Trophoblast cell (in vitro differentiated cells and primary cell): ENCODE results near the gene COX19.

ENCODE experiments used
- DNase-seq, 2 donors: peaks; one replicate each; pipeline ENCODE4 v3.0.0-alpha.2; 2016
- H2AFZ ChIP-seq: 2 replicates; pipeline ENCODE4 v1.6.1; 2013; ENCODE audit warnings: low read length, moderate library complexity, mild to moderate bottlenecking; ENCODE audit not compliant: insufficient read depth, poor library complexity
- H2AK5ac ChIP-seq: 2 replicates; pipeline ENCODE4 v1.6.1; 2013; ENCODE audit warnings: mild to moderate bottlenecking, low read length
- H2BK120ac ChIP-seq: 2 replicates; pipeline ENCODE4 v1.6.1; 2013; ENCODE audit warnings: low read length, mild to moderate bottlenecking, moderate library complexity; ENCODE audit not compliant: insufficient read depth, poor library complexity
- H2BK12ac ChIP-seq: 2 replicates; pipeline ENCODE4 v1.6.1; 2013; ENCODE audit warnings: mild to moderate bottlenecking, low read length, moderate library complexity
- H2BK5ac ChIP-seq: 2 replicates; pipeline ENCODE4 v1.6.1; 2013; ENCODE audit warnings: low read length, low read depth, moderate library complexity, mild to moderate bottlenecking; ENCODE audit not compliant: poor library complexity
- H3K14ac ChIP-seq: 2 replicates; pipeline ENCODE4 v1.6.1; 2013; ENCODE audit warnings: mild to moderate bottlenecking, low read length
- H3K18ac ChIP-seq: 2 replicates; pipeline ENCODE4 v1.6.1; 2013; ENCODE audit warnings: mild to moderate bottlenecking, low read length
- H3K23ac ChIP-seq: 2 replicates; pipeline ENCODE4 v1.6.1; 2013; ENCODE audit warnings: low read length
- H3K27ac ChIP-seq: 2 replicates; pipeline ENCODE4 v1.5.1; 2013; ENCODE audit warnings: low read depth, mild to moderate bottlenecking, inconsistent platforms, low read length, moderate library complexity
- H3K27me3 ChIP-seq: 2 replicates; pipeline ENCODE4 v1.6.1; 2013; ENCODE audit warnings: inconsistent platforms, mild to moderate bottlenecking, low read length, moderate library complexity; ENCODE audit not compliant: insufficient read depth
- H3K36me3 ChIP-seq, 2 experiments: 1 replicate in 1 of 2; 2 replicates in 1 of 2; pipeline ENCODE4 v1.6.1; 2013; ENCODE audit warnings: low read length in 2 of 2, mild to moderate bottlenecking in 2 of 2, moderate library complexity in 1 of 2; ENCODE audit not compliant: insufficient read depth in 2 of 2, control insufficient read depth in 1 of 2
- H3K4ac ChIP-seq: 2 replicates; pipeline ENCODE4 v1.6.1; 2013; ENCODE audit warnings: low read depth, mild to moderate bottlenecking, low read length, moderate library complexity
- H3K4me1 ChIP-seq, 2 experiments: 1 replicate in 1 of 2; 2 replicates in 1 of 2; pipeline ENCODE4 v1.6.1; 2013; ENCODE audit warnings: low read length in 2 of 2, mild to moderate bottlenecking in 2 of 2, moderate library complexity in 1 of 2; ENCODE audit not compliant: insufficient read depth in 2 of 2, control insufficient read depth in 1 of 2
- H3K4me2 ChIP-seq: 2 replicates; pipeline ENCODE4 v1.6.1; 2013; ENCODE audit warnings: inconsistent platforms, mild to moderate bottlenecking, low read length, moderate library complexity
- H3K4me3 ChIP-seq: 2 replicates; pipeline ENCODE4 v1.5.1; 2013; ENCODE audit warnings: mild to moderate bottlenecking, low read depth, low read length, inconsistent platforms
- H3K79me1 ChIP-seq: one replicate; pipeline ENCODE4 v1.6.1; 2013; ENCODE audit warnings: low read length
- H3K79me2 ChIP-seq: 2 replicates; pipeline ENCODE4 v1.6.1; 2013; ENCODE audit warnings: low read length, mild to moderate bottlenecking; ENCODE audit not compliant: control insufficient read depth, insufficient read depth, poor library complexity
- H3K9ac ChIP-seq: 2 replicates; pipeline ENCODE4 v1.6.1; 2013; ENCODE audit warnings: mild to moderate bottlenecking, low read length
- H3K9me3 ChIP-seq: 2 replicates; pipeline ENCODE4 v1.6.1; 2013; ENCODE audit warnings: low read depth, mild to moderate bottlenecking, control low read depth, inconsistent platforms, low read length; ENCODE audit not compliant: insufficient read depth
- H4K12ac ChIP-seq: 2 replicates; pipeline ENCODE4 v1.6.1; 2013; ENCODE audit warnings: low read depth, mild to moderate bottlenecking, low read length, moderate library complexity
- H4K8ac ChIP-seq: 2 replicates; pipeline ENCODE4 v1.6.1; 2013; ENCODE audit warnings: low read depth, mild to moderate bottlenecking, low read length, moderate library complexity
- H4K91ac ChIP-seq: one replicate; pipeline ENCODE4 v1.6.1; 2013; ENCODE audit warnings: low read depth, mild to moderate bottlenecking, low read length, moderate library complexity
- WGBS: extraction: QIAGEN DNeasy Blood & Tissue Kit; methylation state at CpG from one replicate; pipeline ENCODE4 v1.1.7; 2013; ENCODE audit warnings: missing lambda C conversion rate; ENCODE audit not compliant: insufficient read length, insufficient coverage; ENCODE audit errors: extremely low coverage; 5-methylcytosine and 5-hydroxymethylcytosine counted together

COX19 gene

DNA sequence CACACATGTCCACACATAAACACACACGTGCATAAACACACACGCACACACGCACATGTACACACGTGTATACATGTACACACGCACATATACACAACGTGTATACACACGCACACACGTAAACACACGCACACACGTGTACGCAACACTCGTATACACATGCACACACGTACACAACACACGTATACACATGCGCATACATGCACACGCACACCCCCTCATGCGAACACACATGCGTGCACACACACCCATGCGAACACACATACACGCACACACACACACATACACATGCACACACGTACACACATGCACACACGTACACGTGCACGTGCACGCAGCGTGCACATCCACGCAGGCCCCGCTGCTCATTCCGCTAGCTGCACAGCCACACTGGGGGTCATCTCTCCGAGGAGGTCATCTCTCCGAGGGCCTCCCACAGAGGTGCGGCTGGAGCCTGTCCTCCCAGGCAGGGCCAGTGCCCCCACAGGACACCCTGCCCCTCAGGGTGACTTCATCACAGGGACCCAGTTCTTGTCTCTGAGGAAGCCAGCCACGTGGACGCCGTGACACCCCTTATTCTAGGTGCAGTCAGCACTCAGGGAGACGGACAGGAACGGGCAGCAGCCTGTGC lies 33.5 kb upstream of the COX19 start:
- WGBS: 100% methylated on average over 4 of the region's 37 CpGs
- Histone ChIP-seq H2BK120ac (no peak overlapping the region), H2BK12ac (no peak overlapping the region), H2AK5ac (no peak overlapping the region), H4K91ac (no peak overlapping the region), H3K4me1 (peaks cover 0 to 4% of the 10 kb centered on the region in 2 experiments), H3K79me1 (no peaks in the 10 kb centered on the region), H3K27ac (no peak overlapping the region), H4K8ac (no peak overlapping the region), H2AFZ (no peak overlapping the region), H3K4me3 (peak overlapping the region; percentile 23), H3K9ac (no peak overlapping the region), H3K14ac (no peak overlapping the region), H3K9me3 (peaks cover 4% of the 10 kb centered on the region), H3K4me2 (no peak overlapping the region), H3K18ac (no peak overlapping the region), H3K79me2 (no peaks in the 10 kb centered on the region), H3K27me3 (no peaks in the 10 kb centered on the region), H3K36me3 (peaks cover 27 to 28% of the 10 kb centered on the region in 2 experiments), H4K12ac (no peak overlapping the region), H2BK5ac (no peak overlapping the region), H3K23ac (no peak overlapping the region), H3K4ac (no peak overlapping the region)
- no peak for DNase-seq

DNA sequence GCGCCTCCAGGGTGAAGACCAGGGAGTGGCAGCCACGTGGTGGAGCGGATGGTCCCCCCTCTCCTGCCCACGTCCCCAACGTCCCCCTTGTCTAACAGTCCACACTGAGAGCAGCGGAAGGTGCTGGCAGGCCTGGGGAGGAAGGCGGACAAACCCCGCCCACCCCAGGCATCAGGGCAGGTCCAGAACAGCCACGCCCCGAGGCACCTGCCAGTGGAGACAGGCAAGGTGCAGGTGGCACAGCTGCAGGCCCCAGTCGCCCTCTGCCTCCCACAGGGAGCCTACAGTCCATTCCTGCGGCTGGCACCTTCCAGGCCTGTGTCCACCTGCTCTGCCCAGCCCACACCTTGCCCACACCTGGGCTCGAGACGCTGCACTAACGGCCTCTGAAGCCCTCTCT lies 32.6 kb upstream of the COX19 start:
- Histone ChIP-seq H3K4me1 (peaks cover 0 to 3% of the 10 kb centered on the region in 2 experiments), H3K23ac (no peak overlapping the region)
- no CpG with 5 or more reads among the region's 15 CpGs for WGBS

DNA sequence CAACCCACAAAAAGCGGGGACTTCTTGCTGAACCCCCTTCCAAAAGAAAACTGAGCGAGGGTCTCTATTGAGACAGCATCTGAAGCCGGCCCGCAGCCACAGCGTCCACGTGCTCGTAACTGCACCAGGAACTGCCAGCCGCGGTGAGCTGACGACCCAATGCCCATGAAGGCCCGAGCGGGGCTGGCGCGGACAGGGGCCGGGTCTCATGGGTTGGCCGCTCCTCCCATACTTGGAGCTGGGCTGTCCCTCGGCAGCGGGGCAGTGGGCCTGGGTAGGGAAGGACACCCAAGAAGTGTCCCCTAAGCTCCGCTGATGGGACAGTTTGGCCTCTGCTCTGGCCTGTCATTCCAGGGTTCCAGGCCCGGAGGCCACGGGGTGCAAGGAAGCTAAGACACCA lies 30.0 kb upstream of the COX19 start:
- peaks cover 24 to 28% of the 10 kb centered on the region in 2 experiments for H3K36me3 ChIP-seq
- H4K12ac ChIP-seq: no peak overlapping the region
- no peaks in the 10 kb centered on the region for H3K79me2 ChIP-seq
- no peak overlapping the region for H2AFZ ChIP-seq
- no peak overlapping the region for H2BK12ac ChIP-seq
- H3K9me3 ChIP-seq: peaks cover 5% of the 10 kb centered on the region
- no peak overlapping the region for H3K23ac ChIP-seq
- no CpG with 5 or more reads among the region's 21 CpGs for WGBS
- no peak overlapping the region for H4K91ac ChIP-seq
- no peak overlapping the region for H3K9ac ChIP-seq
- no peak overlapping the region for H3K4me3 ChIP-seq
- H2AK5ac ChIP-seq: no peak overlapping the region
- no peaks in the 10 kb centered on the region for H3K79me1 ChIP-seq
- H4K8ac ChIP-seq: no peak overlapping the region
- H3K18ac ChIP-seq: no peak overlapping the region
- no peaks in the 10 kb centered on the region for H3K4me1 ChIP-seq
- no peak for DNase-seq
- no peak overlapping the region for H2BK5ac ChIP-seq
- H3K27me3 ChIP-seq: no peaks in the 10 kb centered on the region
- H3K27ac ChIP-seq: no peak overlapping the region
- H2BK120ac ChIP-seq: no peak overlapping the region
- no peak overlapping the region for H3K14ac ChIP-seq
- no peak overlapping the region for H3K4me2 ChIP-seq
- no peak overlapping the region for H3K4ac ChIP-seq

More for the DNA sequence above, 32.6 kb upstream of the COX19 start:
- Histone ChIP-seq H4K12ac (no peak overlapping the region), H2AFZ (no peak overlapping the region), H3K4me2 (no peak overlapping the region), H3K36me3 (peaks cover 27 to 28% of the 10 kb centered on the region in 2 experiments), H3K79me1 (no peaks in the 10 kb centered on the region), H3K9me3 (peaks cover 4% of the 10 kb centered on the region), H2BK12ac (no peak overlapping the region), H2BK120ac (no peak overlapping the region), H4K91ac (no peak overlapping the region), H2BK5ac (no peak overlapping the region), H3K27ac (no peak overlapping the region), H3K4ac (no peak overlapping the region), H2AK5ac (no peak overlapping the region), H3K9ac (no peak overlapping the region), H3K4me3 (no peak overlapping the region), H3K79me2 (no peaks in the 10 kb centered on the region), H3K14ac (no peak overlapping the region), H4K8ac (no peak overlapping the region), H3K18ac (no peak overlapping the region), H3K27me3 (no peaks in the 10 kb centered on the region)
- peak; percentile 43 to 50 for DNase-seq

DNA sequence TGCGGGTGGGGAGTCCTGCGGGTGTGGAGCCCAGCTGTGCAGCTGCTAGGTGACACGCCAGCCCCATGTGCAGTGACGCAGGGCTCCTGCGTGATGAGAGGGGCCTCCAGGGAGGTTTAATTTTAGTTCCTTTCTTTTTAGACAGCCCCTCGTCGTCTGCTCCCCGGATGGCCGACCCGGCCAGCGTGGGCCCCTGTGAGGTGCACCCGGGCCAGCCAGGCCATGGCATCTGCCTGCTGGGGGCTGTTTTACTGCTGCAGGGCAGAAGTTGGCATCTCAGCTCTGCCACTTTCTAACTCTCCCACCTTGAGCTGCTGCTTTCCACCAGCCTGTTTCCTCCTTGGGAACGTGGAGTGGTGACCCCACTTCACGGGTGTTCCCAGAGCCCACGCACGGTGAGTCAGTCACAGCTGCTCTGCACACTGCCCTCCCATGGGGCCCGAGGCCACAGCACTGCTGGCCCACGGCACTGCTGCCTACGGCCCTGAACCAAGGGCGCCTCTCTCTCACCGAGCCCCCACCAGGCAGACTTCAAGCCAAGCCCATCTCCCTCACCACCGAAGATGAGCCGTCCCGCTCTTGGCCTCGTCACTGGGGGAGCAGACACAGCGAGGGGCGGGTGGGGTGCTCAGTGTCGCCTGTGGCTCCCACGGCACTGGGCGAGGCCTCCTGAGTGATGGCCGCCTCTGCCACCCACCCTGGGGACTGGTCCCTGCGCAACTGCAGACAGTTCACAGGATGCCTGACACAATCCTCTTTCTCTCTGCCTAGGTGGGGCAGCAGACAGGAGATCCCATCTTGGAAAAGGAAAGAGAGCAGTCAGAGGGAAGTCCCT lies 28.9 kb upstream of the COX19 start:
- peaks cover 0 to 3% of the 10 kb centered on the region in 2 experiments for H3K4me1 ChIP-seq
- H3K14ac ChIP-seq: no peak overlapping the region
- H3K27me3 ChIP-seq: no peaks in the 10 kb centered on the region
- no peak overlapping the region for H3K23ac ChIP-seq
- no peak overlapping the region for H3K4ac ChIP-seq
- H2AK5ac ChIP-seq: no peak overlapping the region
- H4K12ac ChIP-seq: no peak overlapping the region
- no peaks in the 10 kb centered on the region for H3K79me1 ChIP-seq
- H3K4me3 ChIP-seq: no peak overlapping the region
- peaks cover 16 to 19% of the 10 kb centered on the region in 2 experiments for H3K36me3 ChIP-seq
- no peak overlapping the region for H3K18ac ChIP-seq
- no peak overlapping the region for H4K91ac ChIP-seq
- H3K4me2 ChIP-seq: no peak overlapping the region
- DNase-seq: no peak
- H2AFZ ChIP-seq: no peak overlapping the region
- H4K8ac ChIP-seq: no peak overlapping the region
- no peak overlapping the region for H3K27ac ChIP-seq
- H3K9ac ChIP-seq: no peak overlapping the region
- H2BK120ac ChIP-seq: no peak overlapping the region
- H2BK5ac ChIP-seq: no peak overlapping the region
- H3K79me2 ChIP-seq: no peaks in the 10 kb centered on the region
- whole genome bisulfite sequencing: no CpG with 5 or more reads among the region's 32 CpGs
- H2BK12ac ChIP-seq: no peak overlapping the region
- H3K9me3 ChIP-seq: peaks cover 6% of the 10 kb centered on the region
